IMR-90 (cell line): ENCODE results near the gene DNAJC12. TPM values are rescaled to one million over a fixed set of nuclear protein-coding genes. Genes with fewer than 3 reads are reported as not detected.
"Not testable (repeated sequence)": the region's sequence is repeated elsewhere in the genome, so short reads cannot be mapped to it uniquely, and the experiment has no call there.

Source experiments
- ATAC-seq: fragments of 200-7000 bp; cut with Tn5 transposase; 2 replicates; pipeline ENCODE4 v1.9.1; 2020; ENCODE audit warnings: low read depth, mild to moderate bottlenecking, moderate library complexity
- BruUV-seq: library from RNA; stranded (reverse); fragments of 400-500 nt; replicated peaks from 2 replicates; lab custom pipeline; 2021; lab: Mats Ljungman, UMichigan
- CTCF ChIA-PET: fragments of 300-600 bp; formaldehyde crosslinking; extraction: SDS; loops from one replicate; lab custom pipeline; 2021; ENCODE audit warnings: antibody characterized with exemption; lab: Yijun Ruan, JAX
- POLR2A ChIA-PET: fragments of 300-600 bp; sonication (Branson Sonifier 250); formaldehyde crosslinking; loops from one replicate; lab custom pipeline; 2022; ENCODE audit warnings: antibody characterized with exemption; ENCODE audit not compliant: unreplicated experiment; lab: Charles Lee
- DNase-seq: peaks from one replicate; pipeline ENCODE4 v3.0.0; 2013
- H2AFZ ChIP-seq: replicated peaks from 2 replicates; pipeline ENCODE3; 2013; ENCODE audit warnings: low read length, mild to moderate bottlenecking; ENCODE audit not compliant: poor library complexity
- H2AK5ac ChIP-seq: 2 replicates; pipeline ENCODE4 v1.6.1; 2013; ENCODE audit warnings: low read depth, low read length, inconsistent platforms
- H2AK9ac ChIP-seq: replicated peaks from 2 replicates; pipeline ENCODE3; 2013; ENCODE audit warnings: mild to moderate bottlenecking, low read depth, low read length, moderate library complexity; ENCODE audit not compliant: poor library complexity
- H2BK120ac ChIP-seq: 2 replicates; pipeline ENCODE4 v1.6.1; 2013; ENCODE audit warnings: low read depth, low read length, inconsistent platforms
- H2BK15ac ChIP-seq: 3 replicates; pipeline ENCODE4 v1.6.1; 2013; ENCODE audit warnings: low read depth, low read length, inconsistent platforms
- H2BK20ac ChIP-seq: 2 replicates; pipeline ENCODE4 v1.6.1; 2013; ENCODE audit warnings: low read depth, mild to moderate bottlenecking, inconsistent platforms, low read length, moderate library complexity
- H2BK5ac ChIP-seq: 2 replicates; pipeline ENCODE4 v1.6.1; 2013; ENCODE audit warnings: mild to moderate bottlenecking, low read depth, low read length, inconsistent platforms; ENCODE audit not compliant: poor library complexity, severe bottlenecking
- H3K14ac ChIP-seq: replicated peaks from 2 replicates; pipeline ENCODE4 v1.6.1; 2013; ENCODE audit warnings: low read depth, low read length, inconsistent platforms
- H3K18ac ChIP-seq: 2 replicates; pipeline ENCODE4 v1.6.1; 2013; ENCODE audit warnings: low read depth, low read length, control low read depth
- H3K23ac ChIP-seq: 2 replicates; pipeline ENCODE4 v1.6.1; 2013; ENCODE audit warnings: low read depth, low read length, inconsistent platforms
- H3K27ac ChIP-seq: 2 replicates; pipeline ENCODE4 v1.5.1; 2013; ENCODE audit warnings: mild to moderate bottlenecking, control low read depth, low read length; ENCODE audit not compliant: insufficient read depth
- H3K27me3 ChIP-seq: 2 replicates; pipeline ENCODE4 v1.6.1; 2013; ENCODE audit warnings: low read length; ENCODE audit not compliant: control insufficient read depth, insufficient read depth
- H3K36me3 ChIP-seq: 2 replicates; pipeline ENCODE4 v1.6.1; 2013; ENCODE audit warnings: low read length, mixed read lengths; ENCODE audit not compliant: control insufficient read depth, insufficient read depth
- H3K4ac ChIP-seq: 2 replicates; pipeline ENCODE4 v1.6.1; 2013; ENCODE audit warnings: low read depth, low read length, inconsistent platforms
- H3K4me1 ChIP-seq: 2 replicates; pipeline ENCODE4 v1.6.1; 2013; ENCODE audit warnings: low read length, mixed read lengths; ENCODE audit not compliant: control insufficient read depth, insufficient read depth
- H3K4me2 ChIP-seq: 2 replicates; pipeline ENCODE4 v1.6.1; 2013; ENCODE audit warnings: low read depth, mild to moderate bottlenecking, control low read depth, low read length, moderate library complexity
- H3K4me3 ChIP-seq: 2 replicates; pipeline ENCODE4 v1.5.1; 2013; ENCODE audit warnings: low read depth, mild to moderate bottlenecking, control low read depth, low read length, moderate library complexity; ENCODE audit not compliant: insufficient read depth
- H3K56ac ChIP-seq: 2 replicates; pipeline ENCODE4 v1.6.1; 2013; ENCODE audit warnings: low read length, inconsistent platforms; ENCODE audit not compliant: insufficient read depth; ENCODE audit errors: extremely low read depth
- H3K79me1 ChIP-seq, 2 experiments: 2 replicates each; pipeline ENCODE4 v1.6.1; 2013; ENCODE audit warnings: low read length in 2 of 2, inconsistent platforms in 1 of 2, low read depth in 1 of 2
- H3K9ac ChIP-seq: 2 replicates; pipeline ENCODE4 v1.6.1; 2013; ENCODE audit warnings: low read depth, low read length, control low read depth
- H3K9me1 ChIP-seq: 2 replicates; pipeline ENCODE4 v1.6.1; 2013; ENCODE audit warnings: low read length, inconsistent platforms; ENCODE audit not compliant: insufficient read depth
- H3K9me3 ChIP-seq: 2 replicates; pipeline ENCODE4 v1.6.1; 2013; ENCODE audit warnings: low read length; ENCODE audit not compliant: control insufficient read depth, insufficient read depth
- H4K20me1 ChIP-seq: 2 replicates; pipeline ENCODE4 v1.6.1; 2013; ENCODE audit warnings: low read length, inconsistent platforms; ENCODE audit not compliant: insufficient read depth
- H4K5ac ChIP-seq: 2 replicates; pipeline ENCODE4 v1.6.1; 2013; ENCODE audit warnings: mild to moderate bottlenecking, low read depth, low read length, control low read depth
- H4K8ac ChIP-seq, 2 experiments: 2 replicates each; pipeline ENCODE4 v1.6.1; 2013; ENCODE audit warnings: low read depth in 2 of 2, low read length in 2 of 2, control low read depth in 1 of 2, inconsistent platforms in 1 of 2
- H4K91ac ChIP-seq: 2 replicates; pipeline ENCODE4 v1.6.1; 2013; ENCODE audit warnings: low read depth, low read length, inconsistent platforms; ENCODE audit not compliant: insufficient read depth
- WGBS, 2 experiments: methylation state at CpG; one replicate each; pipeline versions ENCODE4 v1.1.5 to v1.1.7; 2013; ENCODE audit warnings: missing lambda C conversion rate in 2 of 2; ENCODE audit not compliant: insufficient read length in 1 of 2; ENCODE audit errors: extremely low coverage in 2 of 2; 5-methylcytosine and 5-hydroxymethylcytosine counted together
- dilution Hi-C: fragments of 300-500 bp; cut with HindIII; formaldehyde crosslinking; loops from one replicate; pipeline ENCODE4 v1.14.3; 2018; ENCODE audit warnings: low sequenced_read_pairs; ENCODE audit not compliant: unreplicated experiment
- in situ Hi-C: fragments of 300-500 bp; cut with MboI; formaldehyde crosslinking; loops from 3 replicates; pipeline ENCODE4 v1.14.3; 2019; ENCODE audit warnings: low sequenced_read_pairs, inconsistent platforms, mixed read lengths
- intact Hi-C: fragments of 100-400 bp; cut with micrococcal nuclease; formaldehyde crosslinking; loops from 2 replicates; pipeline ENCODE4 v1.10.0; 2022
- polyA plus RNA-seq, 3 experiments: library from polyadenylated mRNA; depleted of rRNA; stranded (reverse); fragments of >200 nt; gene quantifications; 2 replicates each; pipeline ENCODE4 v1.2.3, GENCODE V29; 2012; ENCODE audit warnings: low replicate concordance in 1 of 3
- total RNA-seq: library from RNA; depleted of rRNA; stranded (reverse); fragments of >200 nt; gene quantifications from 2 replicates; pipeline ENCODE4 v1.2.3, GENCODE V29; 2012

The DNAJC12 gene
- total and polyA plus RNA-seq, 2 of the 4 experiments (the other 2 are of a cell fraction), result 2.3 to 2.9 TPM

- BruUV-seq, H3K23ac ChIP-seq, H3K27ac ChIP-seq, H3K79me1 ChIP-seq, H4K5ac ChIP-seq, H3K36me3 ChIP-seq, H3K18ac ChIP-seq, H2BK20ac ChIP-seq, H4K8ac ChIP-seq, DNase-seq, H3K4me3 ChIP-seq, H2AK9ac ChIP-seq, H4K20me1 ChIP-seq, H3K14ac ChIP-seq, H3K4me1 ChIP-seq, H3K4me2 ChIP-seq, H2BK5ac ChIP-seq, H2BK15ac ChIP-seq, dilution Hi-C loops, H3K4ac ChIP-seq, H3K9ac ChIP-seq, H3K9me3 ChIP-seq, H2BK120ac ChIP-seq, H2AFZ ChIP-seq, H3K9me1 ChIP-seq, ATAC-seq, H3K27me3 ChIP-seq, H3K56ac ChIP-seq, H4K91ac ChIP-seq, POLR2A ChIA-PET, H2AK5ac ChIP-seq: not testable (repeated sequence)
- WGBS, 2 experiments, result no CpG with 5 or more reads among the region's 5 CpGs
- in situ Hi-C loops (loop anchor here (10.0 kb wide), 1 partner anchor 255 kb away; no protein-coding TSS in a partner anchor), intact Hi-C loops (loop anchor here (1.0 to 10.0 kb wide), 4 partner anchors 83 to 1595 kb away; no protein-coding TSS in a partner anchor)
- CTCF ChIA-PET, result interaction anchor here (0.7 to 4.6 kb wide), 8 partner anchors 8 to 254 kb away, joined by 3 to 34 read pairs (median 4); partner anchors contain the start of gene CTNNA3
Observed at GRCh38 chr10:67780204-67780621, 57.8 kb downstream of the DNAJC12 start.
